GM12864 (cell line): Measurements from ENCODE around the gene SAP30L.

Experiments
- DNase-seq: peaks from one replicate; pipeline ENCODE4 v3.0.0-alpha.2; 2011; ENCODE audit warnings: low read depth
- H3K4me3 ChIP-seq: 2 replicates; pipeline ENCODE4 v1.5.1; 2011; ENCODE audit warnings: mild to moderate bottlenecking, low read depth, low read length, control low read depth
- CTCF ChIP-seq: IDR thresholded peaks from 2 replicates; pipeline ENCODE4 v1.5.1; 2011; ENCODE audit warnings: low read depth, mild to moderate bottlenecking, moderate library complexity, low read length, control low read depth, inconsistent platforms; ENCODE audit errors: missing control alignments

The SAP30L gene

DNA sequence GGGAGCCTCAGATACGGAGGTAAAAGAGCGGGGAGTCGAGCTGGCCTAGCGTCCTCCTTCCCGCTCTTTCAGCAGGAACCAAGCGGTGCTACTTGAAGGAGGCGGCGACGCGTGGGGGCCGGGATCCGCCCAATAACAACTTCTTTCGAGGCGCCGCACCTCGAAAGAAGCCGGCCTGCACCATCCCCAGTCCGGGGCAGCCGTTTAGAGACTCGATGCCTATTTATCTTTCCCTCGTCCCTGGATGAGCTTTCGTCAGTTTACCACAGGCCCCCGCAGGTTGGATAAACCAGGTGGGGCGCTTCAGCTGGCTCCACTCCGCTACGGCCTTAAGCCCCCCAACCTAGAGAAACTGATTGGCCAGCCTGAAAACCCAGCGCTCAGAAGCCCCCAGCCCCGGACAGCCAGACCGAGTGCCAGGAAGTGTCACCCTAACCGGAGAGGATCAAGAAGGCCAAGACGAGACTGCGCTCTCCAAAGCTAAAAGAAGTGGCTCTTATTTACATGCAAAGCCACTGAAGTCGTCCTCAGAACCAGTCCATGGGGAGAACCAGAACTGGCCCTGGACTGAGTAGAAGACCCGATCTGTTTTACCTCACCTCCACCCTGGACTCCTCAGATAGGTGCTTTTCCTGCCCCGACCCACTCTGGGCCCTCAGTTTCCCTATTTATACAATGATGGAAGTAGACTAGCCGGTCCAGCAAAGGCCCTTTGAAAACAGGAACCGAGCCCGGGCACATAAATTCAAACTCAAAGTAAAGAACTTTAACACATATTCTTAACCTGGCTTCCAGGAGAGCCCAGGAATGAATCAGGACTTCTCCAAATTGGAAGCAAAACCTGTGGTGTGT lies 30.8 kb downstream of the SAP30L start:
- DNase-seq: no peak
- no peak overlapping the region for H3K4me3 ChIP-seq
- TF ChIP-seq CTCF: no peak

DNA sequence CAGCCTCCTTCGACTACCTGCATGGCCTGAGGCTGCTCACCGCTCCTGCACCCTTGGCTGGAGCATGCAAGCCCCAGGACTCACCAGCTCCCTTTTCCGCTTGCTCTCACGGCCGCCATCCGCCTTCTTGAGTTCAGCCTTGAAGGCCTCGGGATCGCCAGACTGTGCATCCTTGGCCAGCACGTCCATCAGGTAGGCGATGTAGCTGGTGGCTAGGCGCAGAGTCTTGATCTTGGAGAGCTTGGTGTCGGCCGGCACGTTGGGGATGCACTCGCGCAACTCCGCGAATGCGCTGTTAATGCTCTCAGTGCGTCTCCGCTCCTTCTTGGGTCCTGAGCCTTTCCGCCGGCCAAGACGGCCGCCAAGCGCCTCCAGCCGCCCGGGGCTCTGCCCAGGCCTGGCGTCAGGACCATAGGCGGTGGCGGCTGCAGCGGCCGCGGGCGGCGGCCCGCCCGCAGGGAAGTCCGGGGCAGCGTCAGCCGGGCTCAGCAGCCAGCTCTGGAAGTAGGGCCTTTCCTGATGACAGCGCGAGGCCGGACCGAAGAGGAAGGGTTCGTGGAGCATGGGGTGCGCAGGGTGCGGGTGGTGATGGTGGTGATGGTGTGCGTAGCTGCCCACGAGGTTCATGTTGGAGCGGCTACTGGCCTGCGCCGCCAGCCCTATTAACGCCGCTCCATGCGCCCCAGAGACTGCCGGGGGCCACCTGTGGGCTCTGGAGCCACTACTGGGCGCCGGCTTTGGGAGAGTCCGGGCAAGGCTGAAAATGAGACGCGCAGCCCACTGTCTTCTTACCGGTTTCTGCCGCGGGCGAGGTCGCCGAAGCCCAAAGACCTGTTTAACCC lies 31.8 kb downstream of the SAP30L start:
- no peak for DNase-seq
- no peak overlapping the region for H3K4me3 ChIP-seq

DNA sequence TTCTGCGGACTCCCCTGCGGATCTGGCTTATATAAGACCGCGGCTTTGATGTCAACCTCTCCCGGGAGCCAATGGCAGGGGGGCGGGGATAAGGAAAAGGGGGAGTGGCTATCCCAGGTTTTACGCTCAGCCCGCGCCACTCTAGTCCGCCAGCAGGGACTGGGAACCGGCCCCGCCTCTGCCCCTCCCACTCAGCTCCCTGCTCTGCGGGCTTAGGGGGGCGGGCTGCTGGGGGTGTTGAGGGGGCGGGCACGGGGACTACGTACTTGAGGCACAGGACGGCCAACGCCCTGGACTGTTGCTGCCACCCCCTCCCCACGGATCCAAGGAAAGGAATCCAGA lies 32.4 kb downstream of the SAP30L start, which contains the start of gene HAND1:
Gene HAND1 (minus strand): TSS at position 4 of the 342 bp plus-strand sequence. CDS start 219 bp downstream, outside the sequence.
- DNase-seq: no peak
- TF ChIP-seq CTCF: no peak
- H3K4me3 ChIP-seq: no peak within 1 kb of the TSS

More for the DNA sequence above, 31.8 kb downstream of the SAP30L start:
- TF ChIP-seq CTCF: no peak

DNA sequence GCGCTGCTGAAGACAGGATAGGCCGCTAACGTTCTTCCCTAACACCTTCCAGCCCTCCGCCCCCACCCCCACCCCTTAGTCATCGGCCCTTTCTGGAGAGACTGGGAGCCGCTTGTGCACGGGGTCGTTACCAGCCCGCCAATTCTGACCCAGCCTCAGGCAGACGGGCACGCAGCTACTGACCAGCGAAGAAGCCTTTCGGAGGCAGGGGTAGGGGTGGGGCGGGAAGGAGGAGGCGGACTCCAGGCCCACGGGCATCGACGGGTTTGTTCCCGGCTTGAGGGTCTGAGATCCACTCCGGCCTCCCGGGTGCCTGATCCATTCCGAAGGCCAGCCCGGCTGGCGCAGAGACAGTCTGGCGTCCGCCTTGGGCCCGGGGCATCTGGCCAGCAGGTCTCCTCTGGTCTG lies 33.0 kb downstream of the SAP30L start:
- no peak for TF ChIP-seq CTCF
- H3K4me3 ChIP-seq: no peak overlapping the region
- DNase-seq: no peak

- no peak overlapping the region for H3K4me3 ChIP-seq
- DNase-seq: no peak
- TF ChIP-seq CTCF: no peak
Observed at GRCh38 chr5:154479160-154479943, 33.6 kb downstream of the SAP30L start.

- DNase-seq: no peak
- no peak overlapping the region for H3K4me3 ChIP-seq
- no peak for TF ChIP-seq CTCF
Observed at GRCh38 chr5:154479944-154480750, 34.4 kb downstream of the SAP30L start.
